ENCODE data around the gene EYA2.
"Not testable (repeated sequence)": the region's sequence is repeated elsewhere in the genome, so short reads cannot be mapped to it uniquely, and the experiment has no call there.

Gene EYA2

GRCh38 chr20:46959081-46959692, 64.5 kb downstream of the EYA2 start:
- no peak for DNase-seq

DNA sequence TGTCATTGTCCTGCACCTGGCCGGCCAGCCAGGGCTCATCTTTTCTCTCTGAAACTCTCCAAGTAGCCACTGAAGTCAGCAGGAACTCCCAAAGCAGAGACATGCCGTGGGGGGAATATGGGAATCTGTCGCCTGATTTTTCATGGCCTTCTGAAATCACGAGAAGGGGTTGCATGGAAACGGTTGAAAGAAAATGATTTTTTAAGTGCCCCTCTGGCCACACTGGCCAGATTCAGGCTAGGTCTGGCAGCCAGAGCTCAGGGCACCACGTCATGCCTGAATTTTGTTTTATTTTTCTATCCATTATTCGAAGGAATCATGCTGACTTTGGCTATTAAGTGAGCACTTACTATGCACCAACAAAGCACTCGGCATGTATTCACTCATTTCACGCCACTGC, 65.2 kb downstream of the EYA2 start:
- no peak for DNase-seq

DNA sequence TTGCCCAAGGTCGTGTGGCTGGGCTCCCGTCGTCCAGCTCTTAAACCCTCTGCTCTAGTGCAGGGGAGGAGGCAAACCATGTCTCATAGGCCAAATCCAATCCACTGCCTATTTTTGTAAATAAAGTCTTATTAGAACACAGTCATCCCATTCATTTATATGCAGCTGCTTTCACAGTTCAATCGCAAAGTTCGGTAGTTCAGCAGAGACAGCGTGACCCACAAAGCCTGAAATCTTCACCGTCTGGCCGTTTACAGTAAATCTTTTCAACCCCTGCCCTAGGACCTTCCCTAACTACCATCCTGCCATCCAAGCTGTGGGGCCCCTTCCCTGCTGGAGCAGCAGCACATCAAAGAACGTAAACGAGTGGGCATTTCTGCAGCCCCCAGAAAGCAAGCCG, 65.9 kb downstream of the EYA2 start:
- no peak for DNase-seq

DNA sequence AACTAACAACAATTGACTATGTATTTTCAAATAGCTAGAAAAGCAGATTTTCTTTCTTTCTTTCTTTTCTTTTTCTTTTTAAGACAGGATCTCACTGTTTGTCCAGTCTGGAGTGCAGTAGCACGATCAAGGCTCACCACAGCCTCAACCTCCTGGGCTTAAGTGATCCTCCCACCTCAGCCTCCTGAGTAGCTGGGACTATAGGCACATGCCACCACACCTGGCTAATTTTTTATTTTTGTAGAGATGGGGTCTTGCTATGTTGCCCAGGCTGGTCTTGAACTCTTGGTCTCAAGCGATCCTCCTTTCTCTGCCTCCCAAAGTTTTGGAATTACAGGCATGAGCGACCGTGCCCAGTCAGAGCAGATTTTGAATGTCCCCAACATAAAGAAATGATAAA, 67.3 kb downstream of the EYA2 start:
- not testable (repeated sequence) for DNase-seq

DNA sequence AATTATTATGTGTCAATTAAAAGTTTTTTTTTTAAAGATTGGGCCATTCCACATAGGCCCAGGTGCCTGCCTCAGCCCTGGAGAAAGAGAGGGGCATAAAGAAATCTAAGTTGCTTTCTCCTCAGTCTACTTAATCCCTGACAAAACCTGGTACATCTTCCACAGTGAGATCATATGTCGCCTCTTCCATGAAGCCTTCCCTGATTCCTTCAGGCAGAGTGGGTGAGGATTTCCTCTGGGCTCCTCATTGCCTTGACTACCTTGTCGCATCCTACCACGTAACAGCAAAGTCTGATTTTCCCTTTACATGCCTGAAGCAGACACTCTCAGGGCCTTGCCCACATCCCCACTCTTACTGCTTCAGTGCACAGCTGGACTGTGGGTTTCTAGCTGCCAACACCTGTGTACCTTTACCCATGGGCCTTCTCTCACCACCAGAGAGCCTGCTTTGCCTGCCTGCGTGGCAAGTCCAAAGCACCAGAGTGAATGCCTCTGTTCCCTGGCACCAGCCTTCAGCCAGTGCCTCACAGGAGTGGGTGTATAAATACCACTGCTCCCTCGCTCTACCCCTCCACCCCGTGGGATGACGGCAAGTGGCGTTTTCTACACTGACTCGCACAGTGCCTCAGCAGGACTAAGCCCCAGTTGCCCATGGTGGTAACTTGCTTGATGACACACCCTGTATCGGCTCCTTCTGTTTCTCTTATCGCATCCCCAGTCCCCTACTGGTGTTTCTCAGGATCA, 68.0 kb downstream of the EYA2 start:
- DNase-seq: no peak

GRCh38 chr20:46963196-46963529, 68.5 kb downstream of the EYA2 start:
- DNase-seq: no peak

GRCh38 chr20:46963758-46964617, 69.3 kb downstream of the EYA2 start:
- no peak for DNase-seq

DNA sequence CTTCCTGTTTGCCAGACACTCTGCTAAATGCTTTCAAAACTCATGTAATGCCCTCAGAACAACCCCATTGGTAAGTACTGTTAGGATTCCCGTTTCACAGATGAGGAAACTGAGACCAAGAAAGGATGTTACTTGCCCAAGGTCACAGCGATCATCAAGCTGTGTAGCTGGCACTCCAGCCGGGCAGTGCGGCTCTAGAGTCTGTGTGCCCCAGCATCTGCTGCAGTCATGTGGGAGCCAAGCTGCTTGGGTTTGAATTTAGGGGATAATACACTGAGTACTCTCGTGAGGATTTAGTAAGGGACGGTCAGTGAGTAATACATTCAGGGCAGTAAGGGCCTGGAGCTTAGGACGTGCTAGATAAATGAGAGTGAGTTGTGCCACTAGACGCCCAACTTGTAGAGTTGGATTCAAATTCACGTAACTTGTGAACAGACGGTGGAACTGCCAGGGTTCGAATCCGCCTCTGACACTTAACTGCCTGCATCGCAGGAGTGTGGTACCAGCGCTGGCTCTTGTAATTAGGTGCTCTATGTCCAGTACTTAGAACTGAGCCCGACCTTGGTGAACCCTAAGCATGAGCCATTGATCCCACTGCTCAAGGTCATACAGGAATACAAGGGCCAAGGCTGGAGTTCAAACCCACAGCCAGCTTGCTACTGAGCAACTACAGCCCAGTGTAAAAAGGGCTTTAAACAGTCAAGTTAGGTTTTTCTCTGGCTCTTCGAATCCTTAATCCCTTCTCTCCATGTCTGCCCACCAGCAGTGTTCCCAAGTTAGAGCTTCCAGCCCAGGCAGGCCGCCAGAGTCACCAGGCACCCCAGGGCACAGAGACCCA, 70.2 kb downstream of the EYA2 start:
- DNase-seq: no peak

DNA sequence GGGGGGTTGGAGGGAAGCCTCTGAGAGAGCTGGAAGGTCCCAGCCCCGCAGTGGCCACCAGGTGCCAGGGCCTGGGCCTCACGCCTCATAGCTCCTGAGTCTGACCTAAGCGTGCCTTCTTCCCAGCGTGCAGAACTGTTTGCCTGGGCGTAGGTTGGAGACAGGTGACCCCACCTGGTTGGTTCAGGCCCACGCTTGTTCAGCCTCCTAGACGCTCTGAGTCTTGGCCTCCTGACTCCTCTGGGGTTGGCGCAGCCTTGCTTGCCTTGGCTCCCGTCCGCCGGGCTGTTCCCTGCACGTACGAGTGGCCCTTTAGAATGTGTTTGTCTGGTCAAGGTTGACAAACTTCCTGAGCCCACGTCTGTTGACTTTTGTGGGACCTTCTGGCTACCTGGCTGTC, 70.8 kb downstream of the EYA2 start:
- DNase-seq: no peak

DNA sequence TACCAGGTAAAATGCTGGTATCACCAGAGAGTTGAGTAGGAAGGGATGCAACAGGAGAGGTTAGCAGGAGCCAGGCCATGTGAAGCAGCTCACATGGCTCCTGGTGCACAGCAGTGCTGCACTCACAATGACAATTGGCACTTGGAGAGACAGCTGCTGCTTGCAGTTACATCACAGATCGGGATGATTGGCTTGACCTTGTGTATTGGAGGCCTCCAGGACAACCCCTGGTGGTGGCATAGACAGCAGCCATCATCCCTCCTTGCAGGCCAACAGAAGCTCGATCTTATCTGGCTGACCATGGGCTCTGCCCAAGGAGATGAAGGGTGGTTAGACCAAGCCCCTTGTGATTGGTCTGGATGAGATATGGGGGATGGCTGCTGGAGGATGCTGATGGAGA, 73.0 kb downstream of the EYA2 start:
- no peak for DNase-seq

DNA sequence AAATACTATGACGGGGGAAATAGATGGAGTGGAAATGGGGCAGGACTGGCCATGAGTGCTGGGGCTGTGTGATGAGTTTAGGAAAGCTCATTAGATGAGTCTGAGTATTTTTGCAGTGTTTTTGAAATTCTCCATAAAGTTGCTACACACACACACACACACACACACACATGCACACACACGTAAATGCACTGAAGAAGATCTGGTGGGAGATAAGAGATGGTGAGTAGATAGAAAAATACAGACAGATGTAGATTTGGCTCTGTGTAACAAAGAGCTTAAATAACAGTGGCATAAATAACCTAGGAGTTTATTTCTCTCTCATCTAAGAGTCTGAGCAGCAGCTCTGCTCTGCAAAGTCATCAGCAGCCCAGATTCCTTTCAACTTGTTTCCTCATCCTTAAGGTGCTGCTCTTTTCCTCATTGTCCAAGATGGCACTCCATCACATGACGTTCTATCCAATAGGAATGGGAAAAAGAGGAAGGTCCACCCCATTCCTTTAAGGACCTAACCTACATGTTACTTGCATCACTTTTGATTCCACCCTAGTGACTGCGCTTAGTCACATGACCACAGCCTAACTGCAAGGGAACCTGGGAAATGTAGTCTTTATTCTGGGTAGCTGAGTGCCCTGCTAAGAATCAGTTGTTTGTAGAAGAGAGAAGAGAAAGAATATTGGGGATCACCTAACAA, 76.4 kb downstream of the EYA2 start:
- DNase-seq: no peak

DNA sequence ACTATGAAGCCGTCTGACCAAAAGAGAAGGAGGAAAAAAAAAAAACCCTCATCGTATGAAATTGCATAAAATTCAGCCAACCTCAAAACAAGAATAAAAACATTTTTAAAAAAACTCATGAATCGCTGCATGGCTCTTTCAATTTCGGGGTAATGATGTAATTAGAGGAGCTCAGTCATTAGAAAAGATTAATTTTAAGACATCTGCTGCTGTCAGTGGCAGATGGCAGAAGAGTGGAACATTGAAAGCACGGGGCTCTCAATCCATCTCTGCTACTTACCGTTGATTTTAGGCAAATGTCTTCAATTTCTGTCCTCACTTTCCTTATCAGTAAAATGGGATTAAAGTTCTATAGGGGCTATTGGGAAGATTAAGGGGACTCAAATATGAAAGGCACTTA, 79.1 kb downstream of the EYA2 start:
- DNase-seq: no peak

DNA sequence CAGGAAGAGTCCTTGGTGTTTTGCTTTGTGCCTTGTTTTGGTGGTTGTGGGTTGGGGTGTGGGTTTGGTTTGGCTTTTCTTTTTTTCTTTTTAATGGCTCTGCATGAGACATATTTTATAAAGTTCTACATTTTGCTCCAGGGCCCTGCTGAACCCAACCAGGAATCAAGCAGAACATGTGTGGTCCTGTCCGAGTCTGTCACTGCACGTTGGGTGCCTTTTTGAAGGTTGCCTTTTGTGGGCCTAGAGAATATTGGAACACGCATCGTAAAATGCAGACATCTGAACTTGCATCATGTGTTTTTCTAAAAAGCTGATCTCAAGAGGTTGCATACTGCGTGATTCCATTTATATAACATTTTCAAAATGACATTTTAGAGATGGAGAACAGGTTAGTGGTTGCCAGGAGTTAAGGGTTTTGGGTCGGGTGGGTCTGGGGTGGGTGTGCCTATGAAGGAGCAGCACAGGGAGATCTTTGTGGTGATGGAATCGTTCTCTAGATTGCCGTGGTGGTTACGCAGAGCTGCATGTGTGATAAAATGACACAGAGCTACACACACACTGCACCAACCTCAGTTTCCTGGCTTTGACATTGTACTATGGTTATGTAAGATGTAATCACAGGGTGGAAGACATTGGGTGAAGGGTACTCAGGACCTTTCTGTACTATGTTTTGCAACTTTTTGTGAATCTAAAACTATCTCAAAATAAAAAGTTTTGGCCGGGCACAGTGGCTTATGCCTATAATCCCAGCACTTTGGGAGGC, 80.2 kb downstream of the EYA2 start:
- DNase-seq: no peak

DNA sequence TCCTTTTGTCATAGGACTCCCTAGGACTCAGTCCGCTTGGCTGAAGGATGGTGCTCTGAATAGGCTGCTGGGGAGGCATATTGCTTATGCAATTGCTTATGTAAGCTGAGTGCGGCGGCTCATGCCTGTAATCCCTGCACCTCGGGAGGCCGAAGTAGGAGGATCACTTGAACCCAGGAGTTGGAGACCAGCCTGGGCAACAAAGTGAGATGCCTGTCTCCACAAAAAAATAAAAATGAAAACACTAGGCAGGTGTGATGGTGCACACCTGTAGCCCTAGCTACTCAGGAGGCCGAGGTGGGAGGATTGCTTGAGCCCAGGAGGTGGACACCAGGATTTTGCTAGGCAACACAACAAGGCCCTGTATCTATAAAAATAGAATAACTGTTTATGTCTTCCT, 81.3 kb downstream of the EYA2 start:
- DNase-seq: no peak

DNA sequence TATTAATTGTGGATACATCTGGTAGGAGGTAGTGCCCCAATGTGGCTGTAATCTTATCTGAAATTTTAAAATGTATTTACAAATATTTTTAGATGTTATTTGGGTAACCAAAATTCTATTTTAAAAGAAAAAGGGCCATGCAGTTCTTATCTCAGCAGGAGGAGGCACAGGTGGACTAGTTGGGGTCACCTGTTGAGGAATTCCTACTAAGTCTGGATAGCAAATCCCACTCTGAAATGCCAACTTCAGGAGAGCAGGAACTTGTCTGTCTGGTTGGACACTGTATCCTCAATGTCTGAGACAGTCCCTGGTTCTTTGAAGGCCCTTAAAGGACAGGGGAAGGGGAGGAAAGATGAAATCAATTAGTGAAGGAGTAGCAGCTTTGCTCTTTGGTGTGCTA, 82.6 kb downstream of the EYA2 start:
- no peak for DNase-seq

- no peak for DNase-seq
Observed at GRCh38 chr20:46977909-46978588, 83.4 kb downstream of the EYA2 start.

- no peak for DNase-seq
Observed at GRCh38 chr20:46978951-46979491, 84.4 kb downstream of the EYA2 start.

DNA sequence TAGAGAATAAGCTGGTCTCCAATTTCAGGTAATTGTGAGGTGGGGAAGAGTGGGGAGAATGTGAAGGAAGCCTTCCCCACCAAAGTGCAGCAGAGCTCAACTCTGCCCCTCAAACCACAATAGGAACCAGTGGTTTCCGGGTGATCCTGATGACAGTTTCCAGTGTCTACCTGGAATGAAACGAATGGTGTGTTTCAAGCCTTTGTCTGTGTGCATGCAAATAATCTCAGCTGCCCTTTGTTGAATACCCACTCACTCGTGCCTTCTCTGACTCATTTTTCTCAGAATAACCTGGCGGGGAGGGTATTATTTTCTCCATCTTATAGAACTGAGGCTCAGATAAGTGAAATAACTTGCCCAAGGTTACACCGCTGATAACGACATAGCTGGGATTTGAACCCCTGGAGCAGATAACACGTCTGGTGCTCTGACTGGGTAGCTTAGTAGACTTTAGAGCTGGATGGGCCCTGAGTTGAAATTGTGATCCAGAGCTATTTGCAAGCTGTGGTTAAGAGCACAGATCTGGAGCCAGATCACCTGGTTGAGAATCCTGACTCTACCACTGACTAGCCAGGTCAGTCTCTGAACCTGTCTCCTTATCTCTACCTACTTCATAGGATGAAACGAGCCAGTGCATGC, 85.1 kb downstream of the EYA2 start:
- DNase-seq: no peak

- DNase-seq: no peak
Observed at GRCh38 chr20:46981184-46981583, 86.5 kb downstream of the EYA2 start.

GRCh38 chr20:46983466-46983865, 88.8 kb downstream of the EYA2 start:
- no peak for DNase-seq

Data from cortex of kidney (tissue), 1 donor.